DOHH2 (cell line): ENCODE measurements around the gene FBXL12.

Experiments
- CTCF ChIP-seq: fragments of 200-600 bp; sonication (generic); IDR thresholded peaks from one replicate; pipeline ENCODE4 v1.5.1; 2014; ENCODE audit warnings: antibody characterized with exemption, mild to moderate bottlenecking, low read depth, low read length; ENCODE audit not compliant: poor library complexity, severe bottlenecking
- EZH2phosphoT487 ChIP-seq: fragments of 200-600 bp; sonication (generic); IDR thresholded peaks from 2 replicates; pipeline ENCODE4 v1.6.1; 2017; ENCODE audit warnings: borderline replicate concordance, mild to moderate bottlenecking, antibody characterized with exemption, low read length, moderate library complexity, mixed read lengths

GRCh38 chr19:9791552-9792205, 27.2 kb downstream of the FBXL12 start:
- no peak for TF ChIP-seq CTCF
- no peak for TF ChIP-seq EZH2phosphoT487
